Naive B cell (primary cell): Measurements from ENCODE around the gene CNTN4. TPM values are rescaled to one million over a fixed set of nuclear protein-coding genes. Genes with fewer than 3 reads are reported as not detected.

Experiments used
- ATAC-seq, 2 donors: fragments of 150-1000 bp; cut with Tn5 transposase; 2 replicates each; pipeline ENCODE4 v1.10.0; 2021; ENCODE audit warnings: low read depth in 2 of 2, mild to moderate bottlenecking in 2 of 2, moderate library complexity in 2 of 2
- DNase-seq: peaks from one replicate; pipeline ENCODE4 v3.0.0; 2022
- H3K27ac Mint-ChIP-seq, 6 donors: one replicate each; pipeline ENCODE4 v1.8.0; 2020 to 2022; ENCODE audit warnings: mild to moderate bottlenecking in 6 of 6, mixed read lengths in 6 of 6, moderate library complexity in 5 of 6, inconsistent platforms in 2 of 6
- H3K27me3 Mint-ChIP-seq, 3 donors: one replicate each; pipeline ENCODE4 v1.8.0; 2021 to 2022; ENCODE audit warnings: mixed read lengths in 3 of 3, mild to moderate bottlenecking in 1 of 3
- H3K36me3 Mint-ChIP-seq, 2 donors: one replicate each; pipeline ENCODE4 v1.8.0; 2020 to 2022; ENCODE audit warnings: mixed read lengths in 2 of 2, inconsistent platforms in 1 of 2, mild to moderate bottlenecking in 1 of 2
- H3K4me1 Mint-ChIP-seq, 3 donors: one replicate each; pipeline ENCODE4 v1.8.0; 2020 to 2022; ENCODE audit warnings: mixed read lengths in 3 of 3, inconsistent platforms in 1 of 3, mild to moderate bottlenecking in 1 of 3, moderate library complexity in 1 of 3
- H3K4me3 Mint-ChIP-seq, 8 donors: one replicate each; pipeline ENCODE4 v1.8.0; 2020 to 2022; ENCODE audit warnings: mild to moderate bottlenecking in 8 of 8, mixed read lengths in 8 of 8, moderate library complexity in 8 of 8, inconsistent platforms in 2 of 8
- H3K9me3 Mint-ChIP-seq, 7 donors: one replicate each; pipeline ENCODE4 v1.8.0; 2020 to 2022; ENCODE audit warnings: mixed read lengths in 7 of 7, mild to moderate bottlenecking in 5 of 7, inconsistent platforms in 2 of 7, moderate library complexity in 1 of 7
- polyA plus RNA-seq, 6 donors: library from polyadenylated mRNA; unstranded; fragments of 300-500 nt; fragmentation: Illumina TruSeq; gene quantifications; one replicate each; pipeline ENCODE4 v1.2.3, GENCODE V29; 2021; ENCODE audit warnings: low read depth in 6 of 6

CNTN4 gene
- polyA plus RNA-seq, 6 donors from 2014 or later, result not detected

DNA sequence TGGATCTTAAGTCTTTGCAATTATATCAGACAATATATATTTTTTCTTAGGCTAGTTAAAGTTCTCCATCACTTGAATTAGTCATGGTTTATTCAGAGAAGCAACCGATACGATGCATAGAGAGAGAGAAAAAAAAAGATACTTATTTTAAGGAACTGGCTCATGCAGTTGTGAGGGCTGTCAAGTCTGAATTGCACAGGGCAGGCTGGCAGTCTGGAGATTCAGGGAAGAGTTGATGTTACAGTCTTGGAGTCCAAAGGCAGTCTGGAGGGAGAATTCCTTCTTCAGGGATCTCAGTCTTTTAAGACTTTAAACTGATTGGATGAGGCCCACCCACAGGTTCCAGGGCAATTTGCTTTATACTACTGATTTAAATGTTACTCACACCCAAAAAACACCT, 598.9 kb downstream of the CNTN4 start:
- ATAC-seq (no peak), DNase-seq (no peak)
- Mint-ChIP-seq H3K27ac (no peak overlapping the region), H3K36me3 (no peaks in the 10 kb centered on the region), H3K4me3 (no peak overlapping the region), H3K4me1 (no peaks in the 10 kb centered on the region), H3K9me3 (no peaks in the 10 kb centered on the region), H3K27me3 (no peaks in the 10 kb centered on the region)

GRCh38 chr3:2701471-2701870, 602.8 kb downstream of the CNTN4 start:
- ATAC-seq (no peak), DNase-seq (no peak)
- Mint-ChIP-seq H3K4me1 (no peaks in the 10 kb centered on the region), H3K4me3 (no peak overlapping the region), H3K27ac (no peak overlapping the region), H3K36me3 (no peaks in the 10 kb centered on the region), H3K9me3 (no peaks in the 10 kb centered on the region), H3K27me3 (no peaks in the 10 kb centered on the region)

- Mint-ChIP-seq H3K4me3 (no peak overlapping the region), H3K4me1 (no peaks in the 10 kb centered on the region), H3K27me3 (no peaks in the 10 kb centered on the region), H3K27ac (no peak overlapping the region), H3K9me3 (no peaks in the 10 kb centered on the region), H3K36me3 (no peaks in the 10 kb centered on the region)
- ATAC-seq (no peak), DNase-seq (no peak)
These were observed 607.6 kb downstream of the CNTN4 start for GRCh38 chr3:2706144-2706835.

DNA sequence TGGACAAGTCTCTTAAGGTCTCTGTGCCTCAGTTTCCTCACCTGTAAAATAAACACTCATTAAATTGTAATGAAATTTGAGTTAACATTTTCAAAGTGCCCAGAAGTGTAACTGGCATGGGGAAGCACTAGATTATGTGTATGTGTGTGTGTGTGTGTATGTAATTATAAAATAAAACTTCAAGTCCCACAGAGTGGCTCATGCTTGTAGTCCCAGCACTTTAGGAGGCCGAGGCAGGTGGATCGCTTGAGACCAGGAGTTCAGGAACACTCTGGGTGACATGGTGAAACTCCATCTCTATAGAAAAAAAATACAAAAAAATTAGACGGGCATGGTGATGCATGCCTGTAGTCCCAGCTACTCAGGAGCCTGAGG, 608.2 kb downstream of the CNTN4 start:
- H3K4me1 Mint-ChIP-seq, result no peaks in the 10 kb centered on the region
- H3K4me3 Mint-ChIP-seq, result no peak overlapping the region
- no peaks in the 10 kb centered on the region for H3K9me3 Mint-ChIP-seq
- H3K27me3 Mint-ChIP-seq, result no peaks in the 10 kb centered on the region
- peak overlapping the region in 1 of 6 donors; percentile 57 for H3K27ac Mint-ChIP-seq
- no peaks in the 10 kb centered on the region for H3K36me3 Mint-ChIP-seq
- ATAC-seq (no peak), DNase-seq (no peak)

DNA sequence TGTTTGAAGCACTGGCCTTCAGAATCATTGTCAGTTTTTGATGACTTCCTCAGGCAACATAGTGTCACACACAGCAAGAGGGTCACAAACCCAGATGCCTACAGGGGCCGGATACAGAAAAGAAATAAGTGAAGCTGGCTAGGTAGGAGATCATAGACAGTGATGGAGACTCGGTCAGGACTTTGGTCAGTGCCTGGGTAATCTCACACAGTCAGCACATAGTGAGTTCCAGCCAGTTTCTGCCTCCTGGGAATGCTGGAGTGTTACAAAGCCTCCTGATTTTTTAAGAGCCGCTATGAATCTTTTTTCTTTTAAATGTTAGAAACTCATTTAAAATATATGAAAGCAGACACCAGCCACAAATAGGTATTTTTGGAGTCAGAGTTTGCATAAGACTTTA, 612.4 kb downstream of the CNTN4 start:
- H3K4me1 Mint-ChIP-seq, result no peaks in the 10 kb centered on the region
- H3K36me3 Mint-ChIP-seq, result no peaks in the 10 kb centered on the region
- H3K9me3 Mint-ChIP-seq, result peaks cover 0 to 2% (median 0%) of the 10 kb centered on the region in 7 donors
- H3K4me3 Mint-ChIP-seq, result no peak overlapping the region
- H3K27me3 Mint-ChIP-seq, result no peaks in the 10 kb centered on the region
- no peak overlapping the region for H3K27ac Mint-ChIP-seq
- no peak for ATAC-seq
- no peak for DNase-seq

GRCh38 chr3:2713923-2714322, 615.3 kb downstream of the CNTN4 start:
- Mint-ChIP-seq H3K9me3 (peaks cover 0 to 4% (median 0%) of the 10 kb centered on the region in 7 donors), H3K4me1 (no peaks in the 10 kb centered on the region), H3K4me3 (no peak overlapping the region), H3K27me3 (no peaks in the 10 kb centered on the region), H3K27ac (no peak overlapping the region), H3K36me3 (no peaks in the 10 kb centered on the region)
- ATAC-seq, result no peak
- DNase-seq, result no peak

GRCh38 chr3:2714834-2715233, 616.2 kb downstream of the CNTN4 start:
- DNase-seq, result no peak
- peaks cover 0 to 4% (median 0%) of the 10 kb centered on the region in 7 donors for H3K9me3 Mint-ChIP-seq
- H3K36me3 Mint-ChIP-seq, result no peaks in the 10 kb centered on the region
- H3K27me3 Mint-ChIP-seq, result no peaks in the 10 kb centered on the region
- peak overlapping the region in 1 of 8 donors; percentile 66 for H3K4me3 Mint-ChIP-seq
- H3K27ac Mint-ChIP-seq, result no peak overlapping the region
- H3K4me1 Mint-ChIP-seq, result no peaks in the 10 kb centered on the region
- ATAC-seq, result no peak

DNA sequence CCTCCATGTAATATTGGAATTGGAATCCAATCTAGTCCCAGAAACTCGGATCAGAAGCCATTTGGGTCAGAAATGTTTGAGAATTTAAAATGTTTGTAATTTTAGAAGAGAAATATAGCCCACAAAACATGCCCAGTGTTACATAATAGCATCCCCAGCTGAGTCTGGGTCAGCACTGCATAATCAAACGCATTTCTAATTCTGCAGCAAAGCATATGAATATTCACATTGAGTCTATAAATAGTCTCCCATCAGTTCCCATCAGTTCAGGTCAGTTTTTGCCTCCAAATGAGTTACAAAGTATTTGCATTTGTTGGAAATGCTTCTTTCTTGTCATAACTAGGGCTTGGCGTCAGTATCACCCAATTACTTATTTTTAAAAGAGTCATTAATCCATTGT, 628.4 kb downstream of the CNTN4 start:
- Mint-ChIP-seq H3K9me3 (peaks cover 0 to 4% (median 0%) of the 10 kb centered on the region in 7 donors), H3K4me3 (no peak overlapping the region), H3K27me3 (no peaks in the 10 kb centered on the region)

GRCh38 chr3:2727610-2728318, 629.1 kb downstream of the CNTN4 start:
- Mint-ChIP-seq H3K36me3 (no peaks in the 10 kb centered on the region), H3K27ac (no peak overlapping the region), H3K27me3 (no peaks in the 10 kb centered on the region), H3K9me3 (peaks cover 0 to 4% (median 0%) of the 10 kb centered on the region in 7 donors), H3K4me1 (no peaks in the 10 kb centered on the region), H3K4me3 (no peak overlapping the region)
- DNase-seq, result no peak
- no peak for ATAC-seq

More for the DNA sequence above, 628.4 kb downstream of the CNTN4 start:
- ATAC-seq, result no peak
- no peak for DNase-seq
- Mint-ChIP-seq H3K36me3 (no peaks in the 10 kb centered on the region), H3K4me1 (no peaks in the 10 kb centered on the region), H3K27ac (no peak overlapping the region)

DNA sequence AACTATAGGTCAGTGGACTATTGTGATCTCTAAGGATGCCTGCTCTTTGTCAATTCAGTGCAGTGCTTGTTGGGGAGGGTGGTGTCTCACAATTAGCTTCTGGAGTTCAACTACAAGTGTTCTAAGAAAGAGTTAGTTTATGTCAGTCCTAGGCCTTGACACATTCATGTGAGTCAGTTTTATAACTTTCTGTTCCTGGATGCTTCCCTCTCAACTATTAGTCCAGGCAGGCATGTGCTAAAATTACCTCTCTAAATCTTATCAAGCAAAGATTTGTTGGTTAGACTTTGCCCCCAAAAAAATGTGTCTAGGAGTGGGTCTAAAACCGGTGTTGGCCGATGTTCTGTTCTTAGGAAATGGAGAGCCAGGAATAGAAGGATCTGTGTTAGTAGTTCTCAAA, 633.2 kb downstream of the CNTN4 start:
- H3K36me3 Mint-ChIP-seq, result no peaks in the 10 kb centered on the region
- no peak for DNase-seq
- H3K4me1 Mint-ChIP-seq, result no peaks in the 10 kb centered on the region
- ATAC-seq, result no peak
- H3K9me3 Mint-ChIP-seq, result no peaks in the 10 kb centered on the region
- H3K27ac Mint-ChIP-seq, result no peak overlapping the region
- no peak overlapping the region for H3K4me3 Mint-ChIP-seq
- no peaks in the 10 kb centered on the region for H3K27me3 Mint-ChIP-seq

GRCh38 chr3:2735392-2735894, 636.8 kb downstream of the CNTN4 start:
- Mint-ChIP-seq H3K4me1 (no peaks in the 10 kb centered on the region), H3K9me3 (no peaks in the 10 kb centered on the region), H3K4me3 (no peak overlapping the region), H3K36me3 (no peaks in the 10 kb centered on the region), H3K27ac (no peak overlapping the region), H3K27me3 (no peaks in the 10 kb centered on the region)
- ATAC-seq (no peak), DNase-seq (no peak)

- ATAC-seq (no peak), DNase-seq (no peak)
- Mint-ChIP-seq H3K27me3 (no peaks in the 10 kb centered on the region), H3K27ac (no peak overlapping the region), H3K9me3 (no peaks in the 10 kb centered on the region), H3K36me3 (no peaks in the 10 kb centered on the region), H3K4me1 (no peaks in the 10 kb centered on the region), H3K4me3 (no peak overlapping the region)
These were observed 642.9 kb downstream of the CNTN4 start for GRCh38 chr3:2741516-2741915.

DNA sequence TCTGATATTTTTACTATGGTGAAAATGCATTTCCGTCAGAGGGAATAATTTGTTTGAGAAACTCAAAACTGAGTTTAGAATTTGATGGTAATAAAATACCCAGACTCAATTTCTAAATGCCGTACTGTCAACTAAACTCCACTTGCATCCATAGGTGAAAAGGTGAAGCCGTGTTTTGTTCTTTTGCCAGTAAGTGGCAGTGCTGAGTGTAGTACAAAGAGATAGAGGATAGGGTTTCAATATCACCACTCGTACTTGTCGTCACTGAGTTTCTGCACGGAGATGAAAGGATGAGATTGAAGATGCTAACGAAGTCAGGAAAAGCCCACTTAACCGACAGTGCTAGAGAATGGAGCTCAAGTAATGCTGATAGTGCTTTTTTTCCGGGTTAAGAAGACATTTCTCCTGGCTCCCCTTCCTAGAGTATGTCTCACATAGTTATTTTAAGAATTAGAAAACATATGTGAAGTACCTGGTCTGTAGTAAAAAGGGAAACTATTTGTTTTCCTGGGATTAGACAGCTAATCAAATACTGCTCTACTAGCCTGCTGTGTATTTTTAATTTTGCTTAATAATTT, 666.4 kb downstream of the CNTN4 start:
- no peaks in the 10 kb centered on the region for H3K36me3 Mint-ChIP-seq
- DNase-seq (no peak), ATAC-seq (no peak)
- H3K4me3 Mint-ChIP-seq, result no peak overlapping the region
- H3K4me1 Mint-ChIP-seq, result no peaks in the 10 kb centered on the region
- H3K27ac Mint-ChIP-seq, result no peak overlapping the region
- peaks cover 0 to 13% (median 0%) of the 10 kb centered on the region in 3 donors for H3K27me3 Mint-ChIP-seq
- H3K9me3 Mint-ChIP-seq, result peaks cover 0 to 1% (median 0%) of the 10 kb centered on the region in 7 donors

GRCh38 chr3:2770451-2770850, 671.8 kb downstream of the CNTN4 start:
- no peak for ATAC-seq
- no peaks in the 10 kb centered on the region for H3K36me3 Mint-ChIP-seq

More at GRCh38 chr3:2770451-2770850, 671.8 kb downstream of the CNTN4 start:
- Mint-ChIP-seq H3K9me3 (peaks cover 0 to 11% (median 2%) of the 10 kb centered on the region in 7 donors), H3K4me1 (no peaks in the 10 kb centered on the region), H3K4me3 (no peak overlapping the region), H3K27me3 (peaks cover 0 to 8% (median 0%) of the 10 kb centered on the region in 3 donors), H3K27ac (no peak overlapping the region)
- no peak for DNase-seq
